Mesodermal cell (in vitro differentiated cells): ENCODE data around the gene PPP1R3F.

ENCODE experiments used
- H3K27ac ChIP-seq: 2 replicates; pipeline ENCODE4 v1.7.0; 2013; ENCODE audit warnings: mild to moderate bottlenecking, low read depth, low read length, moderate library complexity; ENCODE audit not compliant: severe bottlenecking
- H3K36me3 ChIP-seq: 2 replicates; pipeline ENCODE4 v1.7.1; 2013; ENCODE audit warnings: mild to moderate bottlenecking, low read length, moderate library complexity; ENCODE audit not compliant: control insufficient read depth, insufficient read depth
- H3K4me1 ChIP-seq: one replicate; pipeline ENCODE4 v1.7.1; 2013; ENCODE audit warnings: mild to moderate bottlenecking, low read length; ENCODE audit not compliant: insufficient read depth, control insufficient read depth, poor library complexity, severe bottlenecking
- H3K4me3 ChIP-seq: 2 replicates; pipeline ENCODE4 v1.7.0; 2013; ENCODE audit warnings: low read length, control low read depth, mild to moderate bottlenecking; ENCODE audit not compliant: insufficient read depth, poor library complexity, severe bottlenecking; ENCODE audit errors: extremely low read depth
- H3K9me3 ChIP-seq: 2 replicates; pipeline ENCODE4 v1.7.1; 2013; ENCODE audit warnings: mild to moderate bottlenecking, low read length, moderate library complexity; ENCODE audit not compliant: control insufficient read depth
- WGBS, 2 experiments: methylation state at CpG; one replicate each; pipeline ENCODE4 v1.1.5; 2013; ENCODE audit warnings: missing lambda C conversion rate in 2 of 2; ENCODE audit not compliant: insufficient coverage in 2 of 2; 5-methylcytosine and 5-hydroxymethylcytosine counted together

PPP1R3F gene

GRCh38 chrX:49273181-49273727 lies 3.7 kb downstream of the PPP1R3F start:
- WGBS, 2 experiments = no CpG with 5 or more reads among the region's 8 CpGs
- H3K27ac ChIP-seq = no peak overlapping the region
- no peaks in the 10 kb centered on the region for H3K9me3 ChIP-seq
- no peaks in the 10 kb centered on the region for H3K4me1 ChIP-seq
- no peak overlapping the region for H3K4me3 ChIP-seq
- peaks cover 12% of the 10 kb centered on the region for H3K36me3 ChIP-seq

DNA sequence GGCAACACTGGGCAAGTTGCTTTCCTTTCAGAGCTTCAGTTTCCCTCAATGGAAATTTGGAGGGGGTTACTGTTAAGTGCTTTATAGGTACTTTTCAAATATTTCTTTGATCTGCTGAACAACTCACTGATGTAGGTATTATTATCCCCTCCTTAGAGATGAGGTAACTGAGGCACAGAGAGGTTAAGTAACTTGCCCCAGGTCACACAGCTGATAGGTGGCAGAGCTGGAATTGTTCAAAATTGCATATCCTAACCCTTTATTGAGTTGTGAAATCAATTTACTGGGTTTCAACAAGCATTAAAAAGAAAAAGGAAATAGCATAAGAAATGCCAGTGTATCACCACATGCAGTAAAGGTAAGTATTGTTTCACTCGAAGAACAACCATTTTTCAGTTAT lies 6.6 kb downstream of the PPP1R3F start:
- Histone ChIP-seq H3K4me1 (no peaks in the 10 kb centered on the region), H3K4me3 (no peak overlapping the region), H3K9me3 (no peaks in the 10 kb centered on the region), H3K36me3 (peaks cover 8% of the 10 kb centered on the region), H3K27ac (no peak overlapping the region)
- no CpG with 5 or more reads among the region's 1 CpG for WGBS, 2 experiments

- Histone ChIP-seq H3K36me3 (peaks cover 4% of the 10 kb centered on the region), H3K27ac (no peak overlapping the region), H3K9me3 (no peaks in the 10 kb centered on the region), H3K4me3 (no peak overlapping the region), H3K4me1 (no peaks in the 10 kb centered on the region)
- 92 to 95% methylated on average over 10 to 14 of the region's 19 CpGs for WGBS, 2 experiments
Observed at GRCh38 chrX:49276671-49277534, 7.3 kb downstream of the PPP1R3F start.

GRCh38 chrX:49277535-49277830 lies 7.9 kb downstream of the PPP1R3F start:
- H3K36me3 ChIP-seq = peaks cover 2% of the 10 kb centered on the region
- H3K4me1 ChIP-seq = no peaks in the 10 kb centered on the region
- no peak overlapping the region for H3K4me3 ChIP-seq
- WGBS, 2 experiments = no CpG with 5 or more reads among the region's 3 CpGs
- no peak overlapping the region for H3K27ac ChIP-seq
- H3K9me3 ChIP-seq = no peaks in the 10 kb centered on the region

DNA sequence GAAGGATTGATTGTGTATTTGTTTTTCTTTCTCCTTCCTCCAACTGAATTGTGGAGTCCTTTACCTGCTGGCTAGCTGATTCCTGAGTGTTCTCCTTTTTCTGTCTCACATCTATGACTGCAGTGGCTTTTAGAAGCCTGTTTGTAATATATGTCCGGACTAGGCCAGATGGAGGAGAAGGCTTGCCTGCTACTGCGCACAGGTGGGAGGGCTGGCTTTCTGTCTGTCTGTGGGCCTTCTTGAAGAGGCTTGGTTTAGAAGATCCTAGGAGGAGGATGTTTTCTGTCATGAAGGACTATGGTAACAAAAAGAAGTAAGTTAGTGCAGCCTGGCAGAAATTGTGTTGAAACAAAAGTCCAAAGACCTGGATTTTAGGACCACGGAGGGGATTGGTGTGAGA lies 8.5 kb downstream of the PPP1R3F start:
- no peaks in the 10 kb centered on the region for H3K9me3 ChIP-seq
- 100% methylated on average over 1 of the region's 3 CpGs; no CpG with 5 or more reads in 1 of the 2 experiments for WGBS, 2 experiments
- no peak overlapping the region for H3K4me3 ChIP-seq
- H3K27ac ChIP-seq = no peak overlapping the region
- H3K36me3 ChIP-seq = no peaks in the 10 kb centered on the region
- H3K4me1 ChIP-seq = no peaks in the 10 kb centered on the region

- Histone ChIP-seq H3K4me1 (no peaks in the 10 kb centered on the region), H3K9me3 (no peaks in the 10 kb centered on the region), H3K27ac (no peak overlapping the region), H3K36me3 (no peaks in the 10 kb centered on the region), H3K4me3 (no peak overlapping the region)
- 12 to 44% methylated on average over 3 to 7 of the region's 11 CpGs for WGBS, 2 experiments
Observed at GRCh38 chrX:49282647-49283011, 13.0 kb downstream of the PPP1R3F start.

DNA sequence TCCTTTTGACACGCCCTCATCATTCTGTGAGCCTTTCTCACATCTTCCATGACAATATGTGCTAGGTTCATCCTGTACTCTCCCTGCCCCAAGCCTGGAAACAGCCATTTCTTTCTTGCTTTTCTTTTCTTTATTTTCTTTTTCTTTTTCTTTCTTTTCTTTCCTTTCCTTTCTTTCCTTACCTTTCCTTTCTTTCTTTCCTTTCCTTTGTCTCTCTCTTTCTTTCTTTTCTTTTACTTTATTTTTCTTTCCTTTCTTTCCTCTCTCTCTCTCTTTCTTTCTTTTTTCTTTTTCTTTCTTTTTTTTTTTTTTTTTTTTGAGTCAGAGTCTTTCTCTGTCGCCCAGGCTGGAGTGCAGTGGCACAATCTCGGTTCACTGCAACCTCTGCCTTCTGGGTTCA lies 14.6 kb downstream of the PPP1R3F start:
- H3K4me1 ChIP-seq = no peaks in the 10 kb centered on the region
- H3K27ac ChIP-seq = no peak overlapping the region
- no peaks in the 10 kb centered on the region for H3K9me3 ChIP-seq
- no peak overlapping the region for H3K4me3 ChIP-seq
- H3K36me3 ChIP-seq = no peaks in the 10 kb centered on the region
- 100% methylated on average over 2 to 3 of the region's 3 CpGs for WGBS, 2 experiments

GRCh38 chrX:49286136-49286535 lies 16.5 kb downstream of the PPP1R3F start:
- Histone ChIP-seq H3K36me3 (no peaks in the 10 kb centered on the region), H3K27ac (no peak overlapping the region), H3K4me3 (no peak overlapping the region), H3K4me1 (no peaks in the 10 kb centered on the region), H3K9me3 (no peaks in the 10 kb centered on the region)
- WGBS, 2 experiments = 98 to 100% methylated on average over 1 to 9 of the region's 18 CpGs

GRCh38 chrX:49286581-49286980 lies 17.0 kb downstream of the PPP1R3F start:
- 94 to 100% methylated on average over 2 of the region's 4 CpGs for WGBS, 2 experiments
- Histone ChIP-seq H3K9me3 (no peaks in the 10 kb centered on the region), H3K36me3 (no peaks in the 10 kb centered on the region), H3K4me1 (no peaks in the 10 kb centered on the region), H3K4me3 (no peak overlapping the region), H3K27ac (no peak overlapping the region)

DNA sequence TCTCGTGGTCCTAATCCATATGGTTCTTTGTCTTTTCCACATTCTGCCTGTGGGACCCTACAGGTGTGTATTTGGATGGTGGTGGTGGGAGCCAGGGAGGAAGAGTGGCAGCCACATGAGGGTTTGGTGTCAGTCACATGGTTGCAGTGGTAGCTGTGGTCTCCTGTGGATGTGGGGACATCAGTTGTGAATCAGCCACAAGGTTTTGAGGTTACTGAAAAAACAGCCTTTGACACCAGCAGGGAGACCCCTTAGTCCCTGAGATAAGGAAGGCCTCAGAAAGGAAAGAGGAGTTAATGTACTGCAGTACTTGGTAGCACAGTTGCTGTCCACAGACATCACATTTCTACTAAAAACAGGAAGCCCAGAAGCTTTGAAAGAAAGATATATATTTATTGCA lies 18.1 kb downstream of the PPP1R3F start:
- Histone ChIP-seq H3K4me3 (no peak overlapping the region), H3K36me3 (no peaks in the 10 kb centered on the region), H3K27ac (no peak overlapping the region), H3K9me3 (no peaks in the 10 kb centered on the region), H3K4me1 (no peaks in the 10 kb centered on the region)
- WGBS, 2 experiments = no CpG with 5 or more reads among the region's 1 CpG

- Histone ChIP-seq H3K4me1 (no peaks in the 10 kb centered on the region), H3K4me3 (no peak overlapping the region), H3K27ac (no peak overlapping the region), H3K9me3 (no peaks in the 10 kb centered on the region), H3K36me3 (no peaks in the 10 kb centered on the region)
- 80 to 100% methylated on average over 1 to 2 of the region's 7 CpGs for WGBS, 2 experiments
Observed at GRCh38 chrX:49290215-49290614, 20.6 kb downstream of the PPP1R3F start.
